ENCODE results near the gene TCF12.

Gene TCF12

DNA sequence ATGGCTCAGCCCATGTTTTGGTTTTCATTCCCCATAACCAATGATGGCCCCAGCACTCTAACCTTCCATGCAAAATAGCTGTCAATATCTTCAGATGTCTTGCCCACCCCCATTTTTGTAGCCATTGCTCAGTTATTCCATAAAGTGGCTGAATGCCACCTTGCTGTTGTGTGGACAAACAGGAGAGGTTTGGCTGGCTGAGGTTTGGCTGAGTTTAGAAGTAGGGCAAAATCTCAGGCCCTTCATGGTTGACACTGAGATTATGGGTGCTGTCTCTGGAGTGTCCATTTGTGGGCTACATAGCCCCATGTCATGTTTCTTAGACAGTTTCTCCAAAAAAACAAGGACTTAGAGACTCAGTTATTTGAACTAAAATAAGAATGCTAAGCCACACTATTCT, 96.9 kb downstream of the TCF12 start:
- Histone ChIP-seq H3K36me3 (ENCODE audit: control insufficient read depth, insufficient read depth, low read length) (no peaks in the 10 kb centered on the region), H3K4me1 (no peaks in the 10 kb centered on the region), H3K4me3 (ENCODE audit: low read depth, low read length) (no peak overlapping the region), H3K27me3 (ENCODE audit: control insufficient read depth, insufficient read depth, low read length) (no peaks in the 10 kb centered on the region), H3K9me3 (ENCODE audit: control insufficient read depth, low read length) (no peaks in the 10 kb centered on the region), H3K27ac (no peak overlapping the region), H3K9ac (no peak overlapping the region), H3K79me2 (peaks cover 12% of the 10 kb centered on the region), H2AFZ (no peak overlapping the region), H3K4me2 (ENCODE audit: low read length) (no peak overlapping the region)
- TF ChIP-seq, protein P1, sequence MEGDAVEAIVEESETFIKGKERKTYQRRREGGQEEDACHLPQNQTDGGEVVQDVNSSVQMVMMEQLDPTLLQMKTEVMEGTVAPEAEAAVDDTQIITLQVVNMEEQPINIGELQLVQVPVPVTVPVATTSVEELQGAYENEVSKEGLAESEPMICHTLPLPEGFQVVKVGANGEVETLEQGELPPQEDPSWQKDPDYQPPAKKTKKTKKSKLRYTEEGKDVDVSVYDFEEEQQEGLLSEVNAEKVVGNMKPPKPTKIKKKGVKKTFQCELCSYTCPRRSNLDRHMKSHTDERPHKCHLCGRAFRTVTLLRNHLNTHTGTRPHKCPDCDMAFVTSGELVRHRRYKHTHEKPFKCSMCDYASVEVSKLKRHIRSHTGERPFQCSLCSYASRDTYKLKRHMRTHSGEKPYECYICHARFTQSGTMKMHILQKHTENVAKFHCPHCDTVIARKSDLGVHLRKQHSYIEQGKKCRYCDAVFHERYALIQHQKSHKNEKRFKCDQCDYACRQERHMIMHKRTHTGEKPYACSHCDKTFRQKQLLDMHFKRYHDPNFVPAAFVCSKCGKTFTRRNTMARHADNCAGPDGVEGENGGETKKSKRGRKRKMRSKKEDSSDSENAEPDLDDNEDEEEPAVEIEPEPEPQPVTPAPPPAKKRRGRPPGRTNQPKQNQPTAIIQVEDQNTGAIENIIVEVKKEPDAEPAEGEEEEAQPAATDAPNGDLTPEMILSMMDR (IDR thresholded peaks at IDR 0.05), result no peak

DNA sequence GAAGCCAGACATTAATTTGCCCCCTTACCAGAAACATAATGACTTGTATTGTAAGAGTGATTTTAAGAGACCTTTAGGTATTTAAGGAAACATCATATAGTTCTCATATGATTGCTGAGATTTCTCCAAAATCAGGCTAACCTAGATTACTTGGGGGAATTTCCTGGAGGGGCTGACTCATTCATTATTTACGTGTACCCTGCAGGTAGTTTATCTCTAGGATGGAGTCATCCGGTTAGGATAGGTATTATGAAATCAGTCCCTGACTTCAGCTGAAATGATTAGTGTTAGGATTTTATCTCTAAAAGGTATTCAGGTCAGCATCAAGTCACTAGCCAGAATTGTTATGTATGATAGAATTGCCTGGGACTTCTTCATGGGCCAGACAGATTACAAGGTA, 97.5 kb downstream of the TCF12 start:
- Histone ChIP-seq H3K4me2 (ENCODE audit: low read length) (no peak overlapping the region), H3K36me3 (ENCODE audit: control insufficient read depth, insufficient read depth, low read length) (no peaks in the 10 kb centered on the region), H3K79me2 (peaks cover 12% of the 10 kb centered on the region), H3K27me3 (ENCODE audit: control insufficient read depth, insufficient read depth, low read length) (no peaks in the 10 kb centered on the region), H2AFZ (no peak overlapping the region), H3K9me3 (ENCODE audit: control insufficient read depth, low read length) (no peaks in the 10 kb centered on the region), H3K9ac (no peak overlapping the region), H3K4me3 (ENCODE audit: low read depth, low read length) (no peak overlapping the region), H3K4me1 (no peaks in the 10 kb centered on the region), H3K27ac (no peak overlapping the region)
- TF ChIP-seq, protein P1 (IDR thresholded peaks at IDR 0.05), result no peak

DNA sequence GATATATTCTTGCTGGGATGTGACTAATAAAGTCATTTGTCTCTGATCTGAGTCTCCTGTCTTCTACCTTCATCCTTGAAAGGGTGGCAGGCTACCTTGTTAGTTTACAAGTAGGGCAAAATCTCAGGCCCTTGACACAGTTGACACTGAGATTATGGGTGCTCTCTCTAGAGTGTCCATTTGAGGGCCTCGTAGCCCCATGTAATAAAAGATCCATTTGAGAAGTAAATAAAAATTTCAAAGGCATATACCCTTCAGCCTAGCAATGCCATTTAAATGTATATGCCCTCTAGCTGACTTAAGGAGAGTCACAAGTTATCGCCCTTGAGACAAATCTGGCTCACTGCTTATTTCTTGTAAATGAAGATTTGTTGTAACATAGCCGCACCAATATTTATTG, 98.6 kb downstream of the TCF12 start:
- H3K79me2 ChIP-seq, result peaks cover 11% of the 10 kb centered on the region
- H3K4me1 ChIP-seq, result no peaks in the 10 kb centered on the region
- H3K36me3 ChIP-seq (ENCODE audit: control insufficient read depth, insufficient read depth, low read length), result no peaks in the 10 kb centered on the region
- H3K27me3 ChIP-seq (ENCODE audit: control insufficient read depth, insufficient read depth, low read length), result no peaks in the 10 kb centered on the region
- H3K9me3 ChIP-seq (ENCODE audit: control insufficient read depth, low read length), result no peaks in the 10 kb centered on the region
- no peak overlapping the region for H3K27ac ChIP-seq
- no peak overlapping the region for H2AFZ ChIP-seq
- no peak overlapping the region for H3K4me2 ChIP-seq (ENCODE audit: low read length)
- TF ChIP-seq, protein P1 (IDR thresholded peaks at IDR 0.05), result no peak
- H3K9ac ChIP-seq, result no peak overlapping the region
- no peak overlapping the region for H3K4me3 ChIP-seq (ENCODE audit: low read depth, low read length)

DNA sequence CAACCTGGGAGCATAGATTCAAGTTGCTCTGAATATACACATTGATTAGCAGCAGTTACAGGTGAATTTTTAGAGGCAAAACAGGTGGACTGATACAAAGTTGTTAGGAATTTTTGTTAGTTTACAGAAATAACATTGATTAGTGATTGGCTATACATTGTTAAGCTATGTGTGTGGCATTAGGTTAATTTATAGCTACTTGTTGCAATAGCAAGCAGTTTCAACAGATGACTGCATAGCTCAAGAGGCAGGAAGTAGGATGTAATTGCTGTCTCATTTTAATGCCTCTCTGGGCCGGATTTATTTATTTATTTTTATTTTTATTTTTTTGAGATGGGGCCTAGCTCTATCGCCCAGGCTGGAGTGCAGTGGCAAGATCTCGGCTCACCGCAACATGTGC, 99.7 kb downstream of the TCF12 start:
- Histone ChIP-seq H3K79me2 (peaks cover 19% of the 10 kb centered on the region), H3K4me2 (ENCODE audit: low read length) (no peak overlapping the region), H3K9ac (no peak overlapping the region), H3K4me3 (ENCODE audit: low read depth, low read length) (no peak overlapping the region), H3K4me1 (no peaks in the 10 kb centered on the region), H3K36me3 (ENCODE audit: control insufficient read depth, insufficient read depth, low read length) (no peaks in the 10 kb centered on the region), H3K27ac (no peak overlapping the region), H2AFZ (no peak overlapping the region), H3K9me3 (ENCODE audit: control insufficient read depth, low read length) (no peaks in the 10 kb centered on the region), H3K27me3 (ENCODE audit: control insufficient read depth, insufficient read depth, low read length) (no peaks in the 10 kb centered on the region)
- TF ChIP-seq, protein P1 (IDR thresholded peaks at IDR 0.05), result no peak

DNA sequence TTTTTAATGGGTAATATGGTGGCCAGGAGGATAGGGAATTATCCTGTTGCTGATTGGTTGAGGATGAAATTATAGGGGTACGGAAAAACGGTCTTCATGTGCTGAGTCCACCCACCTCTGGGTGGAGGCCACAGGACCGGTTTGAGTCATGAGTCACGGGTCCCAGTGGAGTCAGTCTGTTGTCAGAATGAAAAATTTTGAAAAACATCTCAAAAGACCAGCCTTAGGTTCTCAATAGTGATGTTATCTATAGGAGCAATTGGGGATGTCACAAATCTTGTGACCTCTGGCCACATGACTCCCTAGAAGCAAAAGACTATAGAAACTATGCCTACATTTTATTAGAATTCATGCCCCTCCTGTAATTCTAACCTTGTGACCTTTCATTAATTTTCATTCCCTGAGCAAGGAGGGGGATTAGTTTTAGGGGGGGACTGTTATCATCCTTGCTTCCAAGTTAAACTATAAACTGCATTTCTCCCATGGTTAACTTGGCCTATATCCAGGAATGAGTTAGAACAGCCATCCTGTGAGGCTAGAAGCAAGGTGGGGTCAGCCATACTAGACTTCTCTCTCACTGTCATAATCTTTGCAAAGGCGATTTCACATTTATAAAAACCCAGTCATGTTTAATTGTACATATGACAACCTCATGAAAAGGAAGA, 101.2 kb downstream of the TCF12 start:
- no peak overlapping the region for H3K27ac ChIP-seq
- no peak overlapping the region for H3K9ac ChIP-seq
- H2AFZ ChIP-seq, result no peak overlapping the region
- H3K4me1 ChIP-seq, result no peaks in the 10 kb centered on the region
- no peaks in the 10 kb centered on the region for H3K36me3 ChIP-seq (ENCODE audit: control insufficient read depth, insufficient read depth, low read length)
- TF ChIP-seq, protein P1 (IDR thresholded peaks at IDR 0.05), result no peak
- H3K79me2 ChIP-seq, result peaks cover 12% of the 10 kb centered on the region
- H3K4me3 ChIP-seq (ENCODE audit: low read depth, low read length), result no peak overlapping the region
- no peak overlapping the region for H3K4me2 ChIP-seq (ENCODE audit: low read length)
- no peaks in the 10 kb centered on the region for H3K27me3 ChIP-seq (ENCODE audit: control insufficient read depth, insufficient read depth, low read length)
- no peaks in the 10 kb centered on the region for H3K9me3 ChIP-seq (ENCODE audit: control insufficient read depth, low read length)
